Measurements from ENCODE around the gene FIBCD1. TPM values are rescaled to one million over a fixed set of nuclear protein-coding genes. Genes with fewer than 3 reads are reported as not detected.

Gene FIBCD1
- total and polyA plus RNA-seq, 12 donors = 0.11 to 55.7 (median 18.3) TPM

DNA sequence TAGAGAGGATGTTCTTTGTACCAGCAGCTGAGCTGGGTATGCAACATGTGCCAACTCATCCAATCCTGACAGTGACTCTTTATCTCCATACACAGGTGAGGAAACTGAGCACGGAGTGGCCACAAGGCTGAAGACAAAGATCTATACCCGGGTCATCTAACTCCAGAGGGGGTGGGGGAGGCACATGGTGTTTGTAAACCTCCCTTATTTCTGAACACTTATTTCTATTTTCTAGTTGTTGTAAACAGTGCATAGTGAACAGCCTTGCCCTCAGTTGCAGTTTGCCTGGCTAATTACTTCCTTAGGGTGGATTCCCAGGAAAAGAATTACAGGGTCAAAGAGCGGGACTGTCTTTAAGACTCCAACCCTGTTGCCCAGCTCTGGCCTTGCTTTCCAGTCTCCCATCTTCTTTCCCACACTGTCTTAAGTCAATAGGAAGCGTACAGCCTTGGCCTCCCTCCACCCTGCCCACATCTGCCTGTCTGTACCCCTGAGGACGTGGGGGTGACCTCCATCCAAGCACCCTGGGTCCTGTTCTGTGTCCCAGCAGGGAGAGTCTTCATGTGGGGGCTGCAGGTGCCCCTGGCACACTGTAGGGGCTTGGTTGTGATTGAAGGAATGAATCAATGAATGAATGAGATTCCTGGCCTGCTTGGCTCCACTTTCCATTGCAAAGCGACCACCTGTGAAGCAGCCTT lies 13.2 kb upstream of the FIBCD1 start:
- no peak for DNase-seq
- WGBS, 4 donors = 72 to 85% (median 77%) methylated on average over 5 to 6 of the region's 6 CpGs
- H3K27ac ChIP-seq = no peak overlapping the region

DNA sequence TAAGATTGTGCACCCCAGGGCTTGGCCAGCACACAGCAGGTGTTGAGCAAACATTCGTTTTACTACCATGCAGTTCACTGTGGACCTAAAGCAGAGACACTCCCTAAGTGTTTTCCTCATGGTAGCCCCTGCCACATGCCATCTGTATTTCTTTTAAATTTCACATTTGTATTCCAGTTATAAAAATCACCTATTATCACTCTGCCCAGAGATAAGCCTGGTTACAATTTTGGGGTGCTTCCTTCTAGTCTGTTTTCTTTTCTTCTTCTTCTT lies 10.9 kb upstream of the FIBCD1 start:
- WGBS, 4 donors = 82 to 94% (median 82%) methylated on average over 1 of the region's 1 CpG
- no peak for DNase-seq
- Histone ChIP-seq H3K27ac (no peak overlapping the region), H3K36me3 (replicated peaks in 1 of 2) (no peaks in the 10 kb centered on the region), H3K9me3 (replicated peaks in 1 of 3) (no peaks in the 10 kb centered on the region), H3K4me3 (no peak overlapping the region), H3K4me1 (replicated peaks in 1 of 2) (no peaks in the 10 kb centered on the region), H3K27me3 (no peaks in the 10 kb centered on the region)
- TF ChIP-seq, protein P1, sequence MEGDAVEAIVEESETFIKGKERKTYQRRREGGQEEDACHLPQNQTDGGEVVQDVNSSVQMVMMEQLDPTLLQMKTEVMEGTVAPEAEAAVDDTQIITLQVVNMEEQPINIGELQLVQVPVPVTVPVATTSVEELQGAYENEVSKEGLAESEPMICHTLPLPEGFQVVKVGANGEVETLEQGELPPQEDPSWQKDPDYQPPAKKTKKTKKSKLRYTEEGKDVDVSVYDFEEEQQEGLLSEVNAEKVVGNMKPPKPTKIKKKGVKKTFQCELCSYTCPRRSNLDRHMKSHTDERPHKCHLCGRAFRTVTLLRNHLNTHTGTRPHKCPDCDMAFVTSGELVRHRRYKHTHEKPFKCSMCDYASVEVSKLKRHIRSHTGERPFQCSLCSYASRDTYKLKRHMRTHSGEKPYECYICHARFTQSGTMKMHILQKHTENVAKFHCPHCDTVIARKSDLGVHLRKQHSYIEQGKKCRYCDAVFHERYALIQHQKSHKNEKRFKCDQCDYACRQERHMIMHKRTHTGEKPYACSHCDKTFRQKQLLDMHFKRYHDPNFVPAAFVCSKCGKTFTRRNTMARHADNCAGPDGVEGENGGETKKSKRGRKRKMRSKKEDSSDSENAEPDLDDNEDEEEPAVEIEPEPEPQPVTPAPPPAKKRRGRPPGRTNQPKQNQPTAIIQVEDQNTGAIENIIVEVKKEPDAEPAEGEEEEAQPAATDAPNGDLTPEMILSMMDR (IDR thresholded peaks at IDR 0.05) = no peak
- no peak for TF ChIP-seq POLR2A (IDR thresholded peaks at IDR 0.05)
- intact Hi-C loops (cut with DNase I) = no loop called here

More for the DNA sequence above, 13.2 kb upstream of the FIBCD1 start:
- intact Hi-C loops (cut with DNase I) = no loop called here
- TF ChIP-seq, protein P1 (IDR thresholded peaks at IDR 0.05) = no peak
- no peak for TF ChIP-seq POLR2A (IDR thresholded peaks at IDR 0.05)
- Histone ChIP-seq H3K27me3 (no peaks in the 10 kb centered on the region), H3K4me3 (no peak overlapping the region), H3K4me1 (replicated peaks in 1 of 2) (no peaks in the 10 kb centered on the region), H3K36me3 (replicated peaks in 1 of 2) (no peaks in the 10 kb centered on the region), H3K9me3 (replicated peaks in 1 of 3) (no peaks in the 10 kb centered on the region)

DNA sequence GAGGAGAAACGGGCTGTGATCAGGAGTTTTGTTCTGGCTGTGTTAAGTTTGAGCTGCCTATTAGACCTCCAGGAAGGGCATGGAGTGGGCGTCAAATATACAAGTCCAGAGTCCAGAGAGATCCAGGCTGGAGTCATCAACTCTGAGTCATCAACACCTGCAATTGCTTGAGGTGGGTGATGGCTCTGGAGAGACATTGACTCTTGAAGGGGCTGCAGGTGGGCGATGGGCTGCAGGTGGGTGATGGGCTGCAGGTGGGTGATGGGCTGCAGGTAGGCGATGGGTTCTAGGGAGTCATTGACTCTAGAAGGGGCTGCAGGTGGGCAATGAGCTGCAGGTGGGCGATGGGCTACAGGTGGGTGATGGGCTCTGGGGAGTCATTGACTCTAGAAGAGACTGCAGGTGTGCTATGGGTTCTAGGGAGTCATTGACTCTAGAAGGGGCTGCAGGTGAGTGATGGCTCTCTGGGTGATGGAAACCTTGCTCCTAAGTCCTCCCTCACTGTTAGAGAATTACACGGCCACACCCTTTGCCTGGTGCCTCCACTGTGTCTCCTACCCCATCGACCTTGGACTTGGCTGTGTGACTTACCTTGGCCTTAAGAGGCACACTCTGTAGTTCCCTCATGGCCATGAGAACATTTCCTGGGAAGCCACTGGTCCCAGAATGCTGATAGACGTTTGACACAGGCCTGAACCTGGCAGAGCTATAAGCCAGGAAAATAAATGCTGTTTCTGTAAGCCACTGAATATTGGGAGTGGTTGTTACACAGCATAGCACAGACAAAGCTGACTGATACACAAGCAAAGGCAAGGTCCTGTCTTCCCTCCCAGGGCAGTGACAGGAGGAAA lies 10.4 kb upstream of the FIBCD1 start:
- Histone ChIP-seq H3K36me3 (replicated peaks in 1 of 2) (no peaks in the 10 kb centered on the region), H3K4me3 (no peak overlapping the region), H3K9me3 (replicated peaks in 1 of 3) (no peaks in the 10 kb centered on the region), H3K4me1 (replicated peaks in 1 of 2) (no peaks in the 10 kb centered on the region), H3K27ac (no peak overlapping the region), H3K27me3 (no peaks in the 10 kb centered on the region)
- TF ChIP-seq POLR2A (IDR thresholded peaks at IDR 0.05) = no peak
- TF ChIP-seq, protein P1 (IDR thresholded peaks at IDR 0.05) = no peak
- DNase-seq = no peak
- WGBS, 4 donors = 69 to 76% (median 72%) methylated on average over 7 to 8 of the region's 8 CpGs
- intact Hi-C loops (cut with DNase I) = no loop called here

DNA sequence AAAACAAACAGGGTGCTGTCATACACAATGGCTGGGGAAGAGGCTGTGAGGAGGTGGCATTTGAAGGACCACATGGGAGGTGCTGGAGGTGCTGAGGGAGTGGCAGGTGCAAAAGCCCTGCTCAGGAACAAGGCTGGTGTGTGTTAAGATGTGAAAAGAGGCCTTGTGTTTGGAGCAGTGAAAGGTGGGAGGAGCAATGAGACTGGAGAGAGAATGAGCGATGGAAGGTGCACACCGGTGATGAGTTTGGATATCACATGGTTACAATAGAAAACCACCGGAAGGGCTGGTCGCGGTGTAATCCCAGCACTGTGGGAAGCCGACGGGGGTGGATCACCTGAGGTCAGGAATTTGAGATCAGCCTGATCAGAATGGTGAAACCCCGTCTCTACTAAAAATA lies 9.2 kb upstream of the FIBCD1 start:
- Histone ChIP-seq H3K27ac (no peak overlapping the region), H3K9me3 (replicated peaks in 1 of 3) (no peaks in the 10 kb centered on the region), H3K36me3 (replicated peaks in 1 of 2) (no peaks in the 10 kb centered on the region), H3K27me3 (no peaks in the 10 kb centered on the region), H3K4me3 (no peak overlapping the region), H3K4me1 (replicated peaks in 1 of 2) (no peaks in the 10 kb centered on the region)
- DNase-seq = no peak
- TF ChIP-seq POLR2A (IDR thresholded peaks at IDR 0.05) = no peak
- TF ChIP-seq, protein P1 (IDR thresholded peaks at IDR 0.05) = no peak
- intact Hi-C loops (cut with DNase I) = no loop called here
- 74 to 81% (median 75%) methylated on average over 8 of the region's 8 CpGs for WGBS, 4 donors
